OCI-LY3 (cell line): ENCODE results near the gene MYH7.

Source experiments
- H2AFZ ChIP-seq: fragments of 200-600, 300-600 bp; shearing (Covaris generic); 2 replicates; pipeline ENCODE4 v1.6.0; 2014; ENCODE audit warnings: antibody characterized with exemption, low read depth, low read length
- H3K27ac ChIP-seq: fragments of 200-600, 300-600 bp; sonication (generic); 2 replicates; pipeline ENCODE4 v1.5.1; 2014; ENCODE audit warnings: mild to moderate bottlenecking, low read length, moderate library complexity, mixed read lengths
- H3K27me3 ChIP-seq: fragments of 200-600, 300-600 bp; sonication (generic); 2 replicates; pipeline ENCODE4 v1.6.1; 2014; ENCODE audit warnings: low read depth, low read length, mixed read lengths
- H3K36me3 ChIP-seq: fragments of 200-600, 300-600 bp; sonication (generic); replicated peaks from 2 replicates; pipeline ENCODE3; 2014; ENCODE audit warnings: low read depth, low read length, mixed read lengths
- H3K4me1 ChIP-seq: fragments of 300-600, 200-600 bp; sonication (generic); 2 replicates; pipeline ENCODE4 v1.6.1; 2014; ENCODE audit warnings: low read length, mixed read lengths
- H3K4me2 ChIP-seq: fragments of 200-600, 300-600 bp; sonication (generic); 2 replicates; pipeline ENCODE4 v1.6.1; 2014; ENCODE audit warnings: low read length, mixed read lengths
- H3K4me3 ChIP-seq: fragments of 300-600, 200-600 bp; sonication (generic); 2 replicates; pipeline ENCODE4 v1.5.1; 2014; ENCODE audit warnings: antibody characterized with exemption, mild to moderate bottlenecking, low read length, moderate library complexity
- H3K79me2 ChIP-seq: fragments of 300-600, 200-600 bp; shearing (Covaris generic); 2 replicates; pipeline ENCODE4 v1.6.1; 2014; ENCODE audit warnings: mild to moderate bottlenecking, low read length, mixed read lengths
- H3K9ac ChIP-seq: fragments of 300-600, 200-600 bp; shearing (Covaris generic); 2 replicates; pipeline ENCODE4 v1.6.0; 2014; ENCODE audit warnings: mild to moderate bottlenecking, low read length, moderate library complexity
- H3K9me3 ChIP-seq: fragments of 200-600, 300-600 bp; shearing (Covaris generic); 2 replicates; pipeline ENCODE4 v1.6.1; 2014; ENCODE audit warnings: low read length, mixed read lengths; ENCODE audit not compliant: insufficient read depth
- H4K20me1 ChIP-seq: fragments of 200-600, 300-600 bp; sonication (generic); 2 replicates; pipeline ENCODE4 v1.6.1; 2016; ENCODE audit warnings: low read length, mixed read lengths; ENCODE audit not compliant: insufficient read depth
- CTCF ChIP-seq: fragments of 200-600, 300-600 bp; sonication (generic); IDR thresholded peaks from 2 replicates; pipeline ENCODE4 v1.5.1; 2014; ENCODE audit warnings: antibody characterized with exemption, low read length, low read depth
- EZH2phosphoT487 ChIP-seq: fragments of 200-600 bp; shearing (Covaris generic); IDR thresholded peaks from 2 replicates; pipeline ENCODE4 v1.6.1; 2018; ENCODE audit warnings: antibody characterized with exemption, mixed run types, low read depth

MYH7 gene

GRCh38 chr14:23399136-23399535, 36.3 kb downstream of the MYH7 start:
- no peak overlapping the region for H3K9ac ChIP-seq
- H3K27ac ChIP-seq: no peak overlapping the region
- H3K4me1 ChIP-seq: peaks cover 25% of the 10 kb centered on the region
- no peak for TF ChIP-seq EZH2phosphoT487
- no peak for TF ChIP-seq CTCF
- no peaks in the 10 kb centered on the region for H3K9me3 ChIP-seq
- H3K4me3 ChIP-seq: no peak overlapping the region
- H3K79me2 ChIP-seq: no peaks in the 10 kb centered on the region
- H2AFZ ChIP-seq: no peak overlapping the region
- no peaks in the 10 kb centered on the region for H3K27me3 ChIP-seq
- H3K36me3 ChIP-seq: no peaks in the 10 kb centered on the region
- no peaks in the 10 kb centered on the region for H4K20me1 ChIP-seq
- no peak overlapping the region for H3K4me2 ChIP-seq

- peaks cover 3% of the 10 kb centered on the region; the same call in 1 of the 2 replicates for H3K27me3 ChIP-seq
- H3K36me3 ChIP-seq: no peaks in the 10 kb centered on the region
Measured at GRCh38 chr14:23398348-23398747, 37.1 kb downstream of the MYH7 start.

GRCh38 chr14:23396781-23397407, 38.6 kb downstream of the MYH7 start:
- Histone ChIP-seq H3K9ac (no peak overlapping the region), H3K4me2 (no peak overlapping the region)
- TF ChIP-seq CTCF: no peak
- TF ChIP-seq EZH2phosphoT487: no peak

More at GRCh38 chr14:23398348-23398747, 37.1 kb downstream of the MYH7 start:
- H3K79me2 ChIP-seq: no peaks in the 10 kb centered on the region
- H3K4me3 ChIP-seq: no peak overlapping the region
- no peaks in the 10 kb centered on the region for H4K20me1 ChIP-seq
- H3K4me2 ChIP-seq: no peak overlapping the region
- H3K4me1 ChIP-seq: peaks cover 19% of the 10 kb centered on the region
- H3K27ac ChIP-seq: no peak overlapping the region
- TF ChIP-seq CTCF: no peak
- no peak for TF ChIP-seq EZH2phosphoT487
- no peaks in the 10 kb centered on the region for H3K9me3 ChIP-seq
- H3K9ac ChIP-seq: no peak overlapping the region
- H2AFZ ChIP-seq: no peak overlapping the region

GRCh38 chr14:23396126-23396525, 39.3 kb downstream of the MYH7 start:
- Histone ChIP-seq H3K36me3 (no peaks in the 10 kb centered on the region), H3K4me1 (peaks cover 5% of the 10 kb centered on the region), H4K20me1 (no peaks in the 10 kb centered on the region), H2AFZ (no peak overlapping the region), H3K9ac (no peak overlapping the region), H3K79me2 (no peaks in the 10 kb centered on the region), H3K4me2 (no peak overlapping the region), H3K9me3 (no peaks in the 10 kb centered on the region), H3K27me3 (peaks cover 11% of the 10 kb centered on the region), H3K4me3 (no peak overlapping the region), H3K27ac (no peak overlapping the region)
- no peak for TF ChIP-seq EZH2phosphoT487
- TF ChIP-seq CTCF: no peak

More at GRCh38 chr14:23396781-23397407, 38.6 kb downstream of the MYH7 start:
- Histone ChIP-seq H2AFZ (no peak overlapping the region), H3K4me1 (peaks cover 7% of the 10 kb centered on the region), H3K9me3 (no peaks in the 10 kb centered on the region), H3K36me3 (no peaks in the 10 kb centered on the region), H4K20me1 (no peaks in the 10 kb centered on the region), H3K79me2 (no peaks in the 10 kb centered on the region), H3K27ac (no peak overlapping the region), H3K27me3 (peaks cover 7% of the 10 kb centered on the region), H3K4me3 (no peak overlapping the region)
